Trophoblast cell (in vitro differentiated cells and primary cell): ENCODE results near the gene PIGL.
"Not testable (repeated sequence)": the region's sequence is repeated elsewhere in the genome, so short reads cannot be mapped to it uniquely, and the experiment has no call there.

Source experiments
- DNase-seq, 2 donors: peaks; one replicate each; pipeline ENCODE4 v3.0.0-alpha.2; 2016
- H2AFZ ChIP-seq: 2 replicates; pipeline ENCODE4 v1.6.1; 2013; ENCODE audit warnings: low read length, moderate library complexity, mild to moderate bottlenecking; ENCODE audit not compliant: insufficient read depth, poor library complexity
- H2AK5ac ChIP-seq: 2 replicates; pipeline ENCODE4 v1.6.1; 2013; ENCODE audit warnings: mild to moderate bottlenecking, low read length
- H2BK120ac ChIP-seq: 2 replicates; pipeline ENCODE4 v1.6.1; 2013; ENCODE audit warnings: low read length, mild to moderate bottlenecking, moderate library complexity; ENCODE audit not compliant: insufficient read depth, poor library complexity
- H2BK12ac ChIP-seq: 2 replicates; pipeline ENCODE4 v1.6.1; 2013; ENCODE audit warnings: mild to moderate bottlenecking, low read length, moderate library complexity
- H2BK5ac ChIP-seq: 2 replicates; pipeline ENCODE4 v1.6.1; 2013; ENCODE audit warnings: low read length, low read depth, moderate library complexity, mild to moderate bottlenecking; ENCODE audit not compliant: poor library complexity
- H3K14ac ChIP-seq: 2 replicates; pipeline ENCODE4 v1.6.1; 2013; ENCODE audit warnings: mild to moderate bottlenecking, low read length
- H3K18ac ChIP-seq: 2 replicates; pipeline ENCODE4 v1.6.1; 2013; ENCODE audit warnings: mild to moderate bottlenecking, low read length
- H3K23ac ChIP-seq: 2 replicates; pipeline ENCODE4 v1.6.1; 2013; ENCODE audit warnings: low read length
- H3K27ac ChIP-seq: 2 replicates; pipeline ENCODE4 v1.5.1; 2013; ENCODE audit warnings: low read depth, mild to moderate bottlenecking, inconsistent platforms, low read length, moderate library complexity
- H3K27me3 ChIP-seq: 2 replicates; pipeline ENCODE4 v1.6.1; 2013; ENCODE audit warnings: inconsistent platforms, mild to moderate bottlenecking, low read length, moderate library complexity; ENCODE audit not compliant: insufficient read depth
- H3K36me3 ChIP-seq, 2 experiments: 1 replicate in 1 of 2; 2 replicates in 1 of 2; pipeline ENCODE4 v1.6.1; 2013; ENCODE audit warnings: low read length in 2 of 2, mild to moderate bottlenecking in 2 of 2, moderate library complexity in 1 of 2; ENCODE audit not compliant: insufficient read depth in 2 of 2, control insufficient read depth in 1 of 2
- H3K4ac ChIP-seq: 2 replicates; pipeline ENCODE4 v1.6.1; 2013; ENCODE audit warnings: low read depth, mild to moderate bottlenecking, low read length, moderate library complexity
- H3K4me1 ChIP-seq, 2 experiments: 1 replicate in 1 of 2; 2 replicates in 1 of 2; pipeline ENCODE4 v1.6.1; 2013; ENCODE audit warnings: low read length in 2 of 2, mild to moderate bottlenecking in 2 of 2, moderate library complexity in 1 of 2; ENCODE audit not compliant: insufficient read depth in 2 of 2, control insufficient read depth in 1 of 2
- H3K4me2 ChIP-seq: 2 replicates; pipeline ENCODE4 v1.6.1; 2013; ENCODE audit warnings: inconsistent platforms, mild to moderate bottlenecking, low read length, moderate library complexity
- H3K4me3 ChIP-seq: 2 replicates; pipeline ENCODE4 v1.5.1; 2013; ENCODE audit warnings: mild to moderate bottlenecking, low read depth, low read length, inconsistent platforms
- H3K79me1 ChIP-seq: one replicate; pipeline ENCODE4 v1.6.1; 2013; ENCODE audit warnings: low read length
- H3K79me2 ChIP-seq: 2 replicates; pipeline ENCODE4 v1.6.1; 2013; ENCODE audit warnings: low read length, mild to moderate bottlenecking; ENCODE audit not compliant: control insufficient read depth, insufficient read depth, poor library complexity
- H3K9ac ChIP-seq: 2 replicates; pipeline ENCODE4 v1.6.1; 2013; ENCODE audit warnings: mild to moderate bottlenecking, low read length
- H3K9me3 ChIP-seq: 2 replicates; pipeline ENCODE4 v1.6.1; 2013; ENCODE audit warnings: low read depth, mild to moderate bottlenecking, control low read depth, inconsistent platforms, low read length; ENCODE audit not compliant: insufficient read depth
- H4K12ac ChIP-seq: 2 replicates; pipeline ENCODE4 v1.6.1; 2013; ENCODE audit warnings: low read depth, mild to moderate bottlenecking, low read length, moderate library complexity
- H4K8ac ChIP-seq: 2 replicates; pipeline ENCODE4 v1.6.1; 2013; ENCODE audit warnings: low read depth, mild to moderate bottlenecking, low read length, moderate library complexity
- H4K91ac ChIP-seq: one replicate; pipeline ENCODE4 v1.6.1; 2013; ENCODE audit warnings: low read depth, mild to moderate bottlenecking, low read length, moderate library complexity
- WGBS: extraction: QIAGEN DNeasy Blood & Tissue Kit; methylation state at CpG from one replicate; pipeline ENCODE4 v1.1.7; 2013; ENCODE audit warnings: missing lambda C conversion rate; ENCODE audit not compliant: insufficient read length, insufficient coverage; ENCODE audit errors: extremely low coverage; 5-methylcytosine and 5-hydroxymethylcytosine counted together

PIGL gene

GRCh38 chr17:16288860-16289571, 72.0 kb downstream of the PIGL start:
- Histone ChIP-seq H2BK120ac (no peak overlapping the region), H3K27me3 (no peaks in the 10 kb centered on the region), H2BK5ac (no peak overlapping the region), H3K79me1 (peaks cover 8% of the 10 kb centered on the region), H4K91ac (no peak overlapping the region), H4K12ac (no peak overlapping the region), H3K23ac (no peak overlapping the region), H3K36me3 (no peaks in the 10 kb centered on the region), H2AK5ac (no peak overlapping the region), H4K8ac (no peak overlapping the region), H2BK12ac (no peak overlapping the region), H3K79me2 (no peaks in the 10 kb centered on the region), H3K14ac (no peak overlapping the region), H3K4ac (no peak overlapping the region), H3K4me2 (no peak overlapping the region), H3K27ac (no peak overlapping the region), H3K4me3 (no peak overlapping the region), H3K4me1 (peaks cover 10 to 19% of the 10 kb centered on the region in 2 experiments), H3K18ac (no peak overlapping the region), H3K9ac (no peak overlapping the region), H2AFZ (no peak overlapping the region), H3K9me3 (no peaks in the 10 kb centered on the region)
- WGBS = no CpG with 5 or more reads among the region's 5 CpGs
- peak; percentile 68 to 86 for DNase-seq

DNA sequence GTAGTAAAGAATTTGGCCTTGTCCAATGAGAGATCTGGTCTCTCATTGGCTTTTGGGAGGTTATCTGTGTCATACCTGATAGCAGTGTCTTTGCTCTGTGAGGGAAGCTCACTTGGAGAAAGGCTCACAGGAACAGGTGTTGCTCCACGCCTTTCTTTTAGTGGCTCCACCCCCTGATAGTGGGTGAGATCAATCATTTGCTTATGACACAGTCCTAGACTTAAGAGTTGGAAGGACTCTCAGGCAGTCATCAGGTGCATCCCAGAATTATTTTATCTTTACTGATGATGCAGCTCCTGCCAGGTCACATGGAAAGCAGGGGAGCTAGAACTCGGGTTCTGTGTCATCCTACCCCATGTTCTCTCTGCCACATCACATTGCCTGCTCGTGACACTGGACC, 76.9 kb downstream of the PIGL start:
- no peak overlapping the region for H4K8ac ChIP-seq
- H3K4me2 ChIP-seq = no peak overlapping the region
- no peak overlapping the region for H3K14ac ChIP-seq
- no peak overlapping the region for H3K18ac ChIP-seq
- no peak overlapping the region for H2AFZ ChIP-seq
- H3K79me2 ChIP-seq = no peaks in the 10 kb centered on the region
- no peak overlapping the region for H3K4ac ChIP-seq
- no peaks in the 10 kb centered on the region for H3K27me3 ChIP-seq
- no peaks in the 10 kb centered on the region for H3K36me3 ChIP-seq
- H3K27ac ChIP-seq = no peak overlapping the region
- no peak overlapping the region for H2BK12ac ChIP-seq
- H2BK5ac ChIP-seq = no peak overlapping the region
- no peaks in the 10 kb centered on the region for H3K79me1 ChIP-seq
- H2AK5ac ChIP-seq = no peak overlapping the region
- H4K12ac ChIP-seq = no peak overlapping the region
- DNase-seq = no peak
- H3K9me3 ChIP-seq = no peaks in the 10 kb centered on the region
- H4K91ac ChIP-seq = no peak overlapping the region
- H3K4me1 ChIP-seq = no peaks in the 10 kb centered on the region
- no CpG with 5 or more reads among the region's 3 CpGs for WGBS
- H3K4me3 ChIP-seq = no peak overlapping the region
- H2BK120ac ChIP-seq = no peak overlapping the region
- H3K23ac ChIP-seq = no peak overlapping the region
- H3K9ac ChIP-seq = no peak overlapping the region

DNA sequence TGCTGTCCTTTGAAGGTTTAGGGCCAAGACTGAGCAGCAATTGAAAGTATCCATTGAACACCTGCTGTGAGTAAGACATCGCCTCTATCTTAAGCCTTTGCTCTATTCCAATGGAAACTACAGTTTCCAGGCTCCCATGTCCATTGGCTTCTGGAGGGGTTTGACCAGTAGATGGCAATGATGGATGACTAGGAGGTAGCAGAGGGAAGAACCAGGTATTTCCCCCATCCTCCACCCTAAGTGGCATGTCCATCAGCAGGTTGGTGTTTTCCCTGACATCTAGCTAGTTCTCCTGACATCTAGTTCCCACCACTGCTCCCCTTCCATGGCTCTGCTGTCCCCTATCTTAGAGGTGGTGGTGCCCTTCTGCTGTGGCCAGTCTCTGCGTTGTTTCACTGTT, 77.5 kb downstream of the PIGL start:
- Histone ChIP-seq H3K9me3 (no peaks in the 10 kb centered on the region), H3K27ac (no peak overlapping the region), H3K79me1 (no peaks in the 10 kb centered on the region), H3K79me2 (no peaks in the 10 kb centered on the region), H3K4me1 (no peaks in the 10 kb centered on the region), H4K91ac (no peak overlapping the region), H3K9ac (no peak overlapping the region), H2BK120ac (no peak overlapping the region), H4K8ac (no peak overlapping the region), H3K4me2 (no peak overlapping the region), H3K36me3 (no peaks in the 10 kb centered on the region), H3K14ac (no peak overlapping the region), H3K4me3 (peak overlapping the region; percentile 45), H3K27me3 (no peaks in the 10 kb centered on the region), H2AK5ac (no peak overlapping the region), H3K4ac (no peak overlapping the region), H4K12ac (no peak overlapping the region), H2BK5ac (no peak overlapping the region), H3K23ac (no peak overlapping the region), H3K18ac (no peak overlapping the region), H2AFZ (no peak overlapping the region), H2BK12ac (no peak overlapping the region)
- no CpG with 5 or more reads among the region's 2 CpGs for WGBS
- DNase-seq = no peak

DNA sequence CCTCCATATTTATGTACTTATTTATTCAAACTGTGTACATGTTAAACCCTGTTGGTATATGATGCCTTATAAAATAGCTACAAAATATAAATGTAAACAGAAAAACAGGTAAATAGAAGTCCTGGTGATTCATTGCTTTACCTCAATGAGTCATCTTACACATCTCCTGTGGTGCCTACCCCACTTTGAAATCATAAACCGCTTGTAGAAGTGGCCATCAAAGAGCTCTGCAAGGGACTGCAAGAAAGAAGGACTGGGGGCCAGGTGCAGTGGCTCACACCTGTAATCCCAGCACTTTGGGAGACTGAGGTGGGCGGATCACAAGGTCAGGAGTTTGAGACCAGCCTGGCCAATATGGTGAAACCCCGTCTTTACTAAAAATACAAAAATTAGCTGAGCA, 79.1 kb downstream of the PIGL start:
- H3K18ac ChIP-seq, H3K4me3 ChIP-seq, H3K27ac ChIP-seq, H3K4me2 ChIP-seq, H3K14ac ChIP-seq, H2BK5ac ChIP-seq, H2BK12ac ChIP-seq, H3K23ac ChIP-seq, H3K27me3 ChIP-seq, H2AK5ac ChIP-seq, DNase-seq, H3K79me2 ChIP-seq, H2BK120ac ChIP-seq, H3K36me3 ChIP-seq, H3K4ac ChIP-seq, H4K8ac ChIP-seq, H3K79me1 ChIP-seq, H4K91ac ChIP-seq, H3K4me1 ChIP-seq, H3K9me3 ChIP-seq, H3K9ac ChIP-seq, H2AFZ ChIP-seq, H4K12ac ChIP-seq: not testable (repeated sequence)
- WGBS = no CpG with 5 or more reads among the region's 3 CpGs
